Measurements from ENCODE around the gene L3MBTL1.

Gene L3MBTL1

DNA sequence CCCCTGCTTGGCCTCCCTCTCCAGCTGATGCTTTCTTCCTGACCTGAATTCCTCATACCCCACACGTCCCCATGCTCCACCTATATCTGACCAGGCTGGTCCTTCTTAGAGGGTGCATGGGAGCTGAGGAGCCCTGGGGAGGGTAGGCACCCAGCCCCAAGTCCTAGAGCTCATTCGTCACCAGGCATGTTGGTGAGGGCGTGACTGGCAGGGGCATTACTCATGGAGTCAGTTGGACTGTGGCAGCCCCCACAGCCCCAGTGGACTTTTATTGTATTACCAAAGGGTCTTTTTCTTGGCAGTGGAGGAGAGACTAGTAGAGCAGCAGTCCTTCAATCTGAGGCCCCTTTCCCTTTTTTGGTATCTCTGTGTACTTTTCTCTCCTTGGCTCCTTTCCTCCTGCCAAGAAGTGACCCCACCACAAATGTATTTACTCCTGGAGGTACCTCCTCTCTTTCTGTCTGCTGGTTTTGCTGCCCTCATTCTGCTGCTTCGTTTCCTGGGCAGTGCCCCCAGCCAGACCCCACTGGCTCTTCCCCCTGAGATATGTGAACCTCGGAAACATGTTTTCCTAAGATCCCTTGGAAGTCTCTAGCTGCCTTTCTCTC lies 40.9 kb downstream of the L3MBTL1 start:
- DNase-seq (ENCODE audit: low spot score) = no peak
- no peak overlapping the region for H3K27ac ChIP-seq
- CTCF ChIA-PET = interaction anchor here (0.6 kb wide), 2 partner anchors 55 to 81 kb away, joined by 3 read pairs; no protein-coding TSS in a partner anchor
- TF ChIP-seq, protein P1, sequence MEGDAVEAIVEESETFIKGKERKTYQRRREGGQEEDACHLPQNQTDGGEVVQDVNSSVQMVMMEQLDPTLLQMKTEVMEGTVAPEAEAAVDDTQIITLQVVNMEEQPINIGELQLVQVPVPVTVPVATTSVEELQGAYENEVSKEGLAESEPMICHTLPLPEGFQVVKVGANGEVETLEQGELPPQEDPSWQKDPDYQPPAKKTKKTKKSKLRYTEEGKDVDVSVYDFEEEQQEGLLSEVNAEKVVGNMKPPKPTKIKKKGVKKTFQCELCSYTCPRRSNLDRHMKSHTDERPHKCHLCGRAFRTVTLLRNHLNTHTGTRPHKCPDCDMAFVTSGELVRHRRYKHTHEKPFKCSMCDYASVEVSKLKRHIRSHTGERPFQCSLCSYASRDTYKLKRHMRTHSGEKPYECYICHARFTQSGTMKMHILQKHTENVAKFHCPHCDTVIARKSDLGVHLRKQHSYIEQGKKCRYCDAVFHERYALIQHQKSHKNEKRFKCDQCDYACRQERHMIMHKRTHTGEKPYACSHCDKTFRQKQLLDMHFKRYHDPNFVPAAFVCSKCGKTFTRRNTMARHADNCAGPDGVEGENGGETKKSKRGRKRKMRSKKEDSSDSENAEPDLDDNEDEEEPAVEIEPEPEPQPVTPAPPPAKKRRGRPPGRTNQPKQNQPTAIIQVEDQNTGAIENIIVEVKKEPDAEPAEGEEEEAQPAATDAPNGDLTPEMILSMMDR (conservative IDR thresholded peaks at IDR 0.05; ENCODE audit: low read depth) = no peak
- POLR2A ChIA-PET (ENCODE audit: low non-redundant PET) = interaction anchor here (0.6 kb wide), 1 partner anchor 111 kb away, joined by 4 read pairs; no protein-coding TSS in a partner anchor

DNA sequence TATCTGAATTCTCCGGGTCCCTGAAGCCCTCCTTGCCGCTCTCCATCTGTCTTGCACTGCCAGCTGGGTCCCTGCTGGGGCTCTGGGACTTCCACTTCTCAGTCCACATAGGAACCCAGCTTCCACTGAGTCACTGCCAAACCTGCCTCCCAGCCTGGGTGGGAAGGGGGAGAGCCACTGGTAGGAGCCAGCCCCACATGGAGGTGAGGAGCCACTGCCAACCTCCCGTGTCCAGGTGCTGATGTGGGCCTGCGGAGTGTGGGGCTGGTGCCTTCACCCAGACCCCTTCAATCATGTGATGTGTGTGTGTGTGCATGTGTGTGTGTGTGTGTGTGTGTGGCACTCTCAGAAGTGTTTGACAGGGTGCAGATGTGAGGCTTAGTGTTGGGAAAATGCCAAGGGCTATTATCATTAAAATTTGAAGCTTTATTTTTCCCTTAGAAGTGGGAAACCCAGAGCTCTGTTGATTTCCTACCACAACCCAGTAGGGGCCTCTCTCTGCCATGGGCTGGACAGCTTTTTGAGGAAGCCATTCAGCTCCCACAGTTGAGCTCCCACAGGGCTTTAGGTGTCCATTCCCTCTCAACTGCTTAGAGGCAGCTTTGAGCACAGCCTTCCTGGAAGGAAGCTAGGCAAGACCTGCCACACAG lies 42.0 kb downstream of the L3MBTL1 start:
- ChIA-PET POLR2A (ENCODE audit: low non-redundant PET) (no interaction called here), CTCF (interaction anchor here (0.8 kb wide), 1 partner anchor 11 kb away, joined by 5 read pairs; no protein-coding TSS in a partner anchor)
- no peak for DNase-seq (ENCODE audit: low spot score)
- H3K27ac ChIP-seq = no peak overlapping the region
- TF ChIP-seq, protein P1 (conservative IDR thresholded peaks at IDR 0.05; ENCODE audit: low read depth) = no peak

DNA sequence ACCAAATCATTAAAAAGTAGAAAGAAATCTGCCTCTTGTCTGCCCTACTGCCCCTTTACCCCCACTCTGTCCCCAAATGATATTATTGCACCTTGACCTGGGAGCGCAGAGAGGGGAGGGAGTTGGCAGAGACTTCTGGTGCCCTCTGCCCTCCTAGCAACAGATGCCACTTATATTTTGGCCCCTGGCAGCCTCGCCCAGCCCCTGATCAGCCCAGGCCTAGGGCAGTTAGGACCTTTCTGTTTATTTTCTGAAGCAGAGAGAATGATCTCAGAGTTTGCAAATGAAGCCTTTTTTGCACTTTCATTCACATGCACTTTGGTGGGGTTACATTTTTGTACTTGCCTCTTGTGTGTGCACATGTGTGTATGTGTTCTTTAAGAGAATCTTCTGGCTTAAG lies 43.0 kb downstream of the L3MBTL1 start:
- H3K27ac ChIP-seq = no peak overlapping the region
- TF ChIP-seq, protein P1 (conservative IDR thresholded peaks at IDR 0.05; ENCODE audit: low read depth) = no peak
- ChIA-PET CTCF (interaction anchor here (0.8 kb wide), 1 partner anchor 10 kb away, joined by 5 read pairs; no protein-coding TSS in a partner anchor), POLR2A (ENCODE audit: low non-redundant PET) (no interaction called here)
- no peak for DNase-seq (ENCODE audit: low spot score)

DNA sequence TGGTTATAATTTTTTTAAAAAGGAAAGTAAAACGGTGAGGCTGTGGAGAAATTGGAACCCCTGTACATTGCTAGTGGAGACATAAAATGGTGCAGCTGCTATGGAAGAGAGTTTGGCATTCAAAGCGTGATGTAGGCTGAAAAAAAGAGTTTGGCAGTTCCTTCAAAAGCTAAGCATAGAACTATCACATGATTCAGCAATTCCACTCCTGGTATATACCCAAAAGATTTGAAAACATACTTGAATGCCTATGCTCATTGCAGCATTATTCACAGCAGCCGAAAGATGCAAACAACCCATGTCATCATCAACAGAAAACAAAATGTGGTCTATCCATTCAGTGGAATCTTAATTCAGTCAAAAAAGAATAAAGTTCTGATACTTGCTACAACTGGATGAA lies 46.9 kb downstream of the L3MBTL1 start:
- H3K27ac ChIP-seq = no peak overlapping the region
- no peak for DNase-seq (ENCODE audit: low spot score)
- POLR2A ChIA-PET (ENCODE audit: low non-redundant PET) = no interaction called here
- CTCF ChIA-PET = no interaction called here
- TF ChIP-seq, protein P1 (conservative IDR thresholded peaks at IDR 0.05; ENCODE audit: low read depth) = no peak

DNA sequence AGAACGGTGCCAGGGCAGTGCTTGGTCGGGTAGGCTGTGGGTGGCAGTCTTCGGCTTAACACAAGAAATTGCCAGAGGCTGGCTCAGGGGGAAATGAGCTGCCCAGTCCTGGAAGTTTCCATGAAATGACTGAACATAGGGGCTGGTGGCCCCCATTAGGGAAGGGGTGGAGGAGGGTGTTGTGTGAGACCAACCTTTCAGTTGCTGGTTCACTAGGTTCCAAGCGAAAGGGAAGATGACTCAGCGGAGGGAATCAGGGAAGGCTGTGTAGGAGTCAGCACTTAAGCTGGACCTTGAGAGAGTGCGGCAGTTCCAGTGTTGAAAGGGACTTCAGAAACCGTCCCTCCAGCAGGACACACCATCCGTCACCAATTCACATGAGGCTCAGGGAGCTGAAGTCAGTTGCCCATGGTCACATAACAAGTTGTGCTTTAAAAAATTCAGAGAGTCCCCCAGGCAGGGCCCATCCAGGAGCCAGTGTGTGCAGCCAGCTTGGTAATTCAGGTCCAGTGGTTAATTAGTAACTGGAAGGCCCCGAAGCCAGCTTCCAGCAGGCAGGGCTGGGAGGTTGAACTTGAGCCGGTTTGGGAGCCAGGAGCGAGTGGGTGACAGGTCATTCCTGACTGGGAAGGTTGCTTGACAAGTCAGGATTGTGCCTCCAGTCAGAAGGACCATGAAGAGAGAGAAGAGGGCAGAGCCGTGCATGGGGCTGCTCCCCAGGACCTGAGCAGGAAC lies 51.1 kb downstream of the L3MBTL1 start, which contains the start of gene SGK2:
TSS of gene SGK2 (plus strand) at position 616 of the 735 bp plus-strand sequence. CDS start 7,469 bp downstream, outside the sequence.
- DNase-seq (ENCODE audit: low spot score) = no peak
- TF ChIP-seq, protein P1 (conservative IDR thresholded peaks at IDR 0.05; ENCODE audit: low read depth) = no peak
- ChIA-PET CTCF (interaction anchor here (0.6 to 2.6 kb wide), 3 partner anchors 20 to 447 kb away, joined by 5 to 10 read pairs (median 8); no protein-coding TSS in a partner anchor), POLR2A (ENCODE audit: low non-redundant PET) (interaction anchor here (0.6 kb wide), 1 partner anchor 32 kb away, joined by 3 read pairs; the partner anchor contains the start of gene IFT52)
- no peak within 1 kb of the TSS for H3K27ac ChIP-seq

Measured in RWPE1 (cell line).